Panc1 (cell line): ENCODE data around the gene LHFPL5.

Experiments
- CTCF ChIP-seq: fragments of 450-650 bp; IDR thresholded peaks from 2 replicates; pipeline ENCODE4 v1.5.1; 2017; ENCODE audit warnings: mild to moderate bottlenecking
- POLR2AphosphoS5 ChIP-seq: IDR thresholded peaks from 2 replicates; pipeline ENCODE4 v1.6.1; 2012; ENCODE audit warnings: mild to moderate bottlenecking, low read depth, low read length, moderate library complexity
- REST ChIP-seq, 2 experiments: IDR thresholded peaks; 2 replicates each; pipeline ENCODE4 v1.6.1; 2011 to 2012; ENCODE audit warnings: low read depth in 2 of 2, control low read depth in 1 of 2, low read length in 1 of 2, mild to moderate bottlenecking in 1 of 2, moderate library complexity in 1 of 2; ENCODE audit not compliant: insufficient read depth in 1 of 2
- SIN3A ChIP-seq: IDR thresholded peaks from 2 replicates; pipeline ENCODE4 v1.6.1; 2012; ENCODE audit warnings: low read depth, mild to moderate bottlenecking, low read length, moderate library complexity, borderline replicate concordance; ENCODE audit not compliant: insufficient read depth
- TCF7L2 ChIP-seq: IDR thresholded peaks from 2 replicates; pipeline ENCODE4 v1.6.1; 2011; ENCODE audit warnings: mild to moderate bottlenecking, low read depth, low read length, inconsistent platforms

DNA sequence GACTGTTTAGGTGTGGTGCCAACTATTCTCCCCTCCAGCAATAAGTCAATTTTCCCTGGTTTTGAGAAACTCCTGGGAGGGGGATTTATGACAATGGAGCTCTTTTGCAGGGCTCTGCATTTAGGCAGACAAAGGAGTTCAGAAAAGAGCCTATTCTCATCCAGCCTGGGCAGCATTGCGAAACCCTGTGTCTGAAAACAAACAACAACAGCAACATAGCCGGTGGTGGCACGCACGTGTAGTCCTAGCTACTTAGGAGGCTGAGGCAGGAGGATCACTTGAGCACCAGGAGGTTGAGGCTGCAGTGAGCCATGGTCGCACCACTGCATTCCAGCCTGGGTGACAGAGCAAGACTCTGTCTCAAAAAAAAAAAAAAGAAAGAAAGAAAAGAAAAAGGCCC lies 14.5 kb upstream of the LHFPL5 start:
- TF ChIP-seq POLR2AphosphoS5 (no peak), CTCF (no peak), TCF7L2 (no peak), REST (IDR thresholded peaks at IDR 0.05; ENCODE audit: insufficient read depth in 1 of 2, low read depth in 2 of 2, low read length in 1 of 2) (no peak), SIN3A (no peak)
